GM18505 (cell line): Measurements from ENCODE around the gene PSMA6.
"Not testable (repeated sequence)": the region's sequence is repeated elsewhere in the genome, so short reads cannot be mapped to it uniquely, and the experiment has no call there.

Experiments
- ATAC-seq: cut with Tn5 transposase; IDR thresholded peaks from one replicate; pipeline ENCODE4 v1.9.1; 2021; ENCODE audit not compliant: unreplicated experiment
- POLR2A ChIP-seq: IDR thresholded peaks from 4 replicates; pipeline ENCODE4 v1.6.1; 2011; ENCODE audit warnings: borderline replicate concordance; ENCODE audit not compliant: insufficient read depth, insufficient read length; ENCODE audit errors: extremely low read depth

PSMA6 gene

DNA sequence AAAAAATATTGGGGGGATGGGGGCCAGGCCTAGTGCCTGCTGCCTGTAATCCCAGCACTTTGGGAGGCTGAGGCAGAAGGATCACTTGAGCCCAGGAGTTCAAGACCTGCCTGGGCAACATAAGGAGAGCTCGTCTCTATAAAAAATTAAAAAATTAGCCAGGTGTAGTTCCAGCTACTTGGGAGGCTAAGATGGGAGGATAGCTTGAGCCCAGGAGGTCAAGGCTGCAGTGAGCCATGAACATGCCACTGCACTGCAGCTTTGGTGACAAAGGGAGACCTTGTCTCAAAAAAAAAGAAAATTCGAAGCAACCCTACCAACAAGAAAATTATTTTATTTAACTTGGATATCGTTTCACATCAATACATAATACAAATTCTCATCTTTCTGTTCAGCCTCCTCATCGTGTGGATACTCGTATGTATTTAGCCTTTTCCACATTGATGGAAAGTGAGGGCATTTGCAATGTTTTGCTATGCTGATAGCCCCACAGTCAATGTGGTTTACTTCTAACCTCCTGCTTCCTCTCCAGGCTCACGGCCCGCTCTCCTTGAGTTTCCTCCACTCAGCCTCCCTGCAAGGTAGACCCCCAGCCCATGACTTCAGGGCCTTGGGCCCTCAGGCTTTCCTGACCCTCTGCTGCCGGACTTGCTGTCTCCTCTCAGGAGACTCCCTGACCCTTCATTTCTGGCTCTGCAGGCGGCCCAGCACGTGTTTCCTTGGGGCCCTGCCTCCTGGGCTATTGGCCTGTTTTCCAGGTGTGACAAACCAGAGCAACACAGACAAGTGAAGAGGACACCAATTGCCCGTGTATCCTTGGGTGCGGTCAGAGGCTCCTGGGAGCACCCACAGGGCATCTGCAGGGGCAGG, 57.5 kb downstream of the PSMA6 start:
- TF ChIP-seq POLR2A: no peak
- no peak for ATAC-seq

DNA sequence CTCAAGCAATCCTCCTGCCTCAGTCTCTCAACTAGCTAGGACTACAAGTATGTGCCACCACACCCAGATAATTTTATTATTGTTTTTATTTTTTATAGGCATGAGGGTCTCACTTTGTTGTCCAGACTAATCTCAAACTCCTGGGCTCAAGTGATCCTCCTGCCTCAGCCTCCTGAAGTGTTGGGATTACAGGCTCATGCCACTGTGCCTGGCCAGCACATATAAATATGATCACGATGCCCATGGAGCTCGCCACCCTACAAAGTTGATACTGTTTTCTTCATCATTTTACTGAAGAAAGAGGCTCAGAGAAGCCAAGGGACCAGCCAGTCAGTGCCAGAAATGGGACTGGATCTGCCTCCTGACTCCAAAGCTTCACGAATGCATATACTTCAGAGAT, 59.3 kb downstream of the PSMA6 start:
- TF ChIP-seq POLR2A: no peak
- ATAC-seq: no peak

DNA sequence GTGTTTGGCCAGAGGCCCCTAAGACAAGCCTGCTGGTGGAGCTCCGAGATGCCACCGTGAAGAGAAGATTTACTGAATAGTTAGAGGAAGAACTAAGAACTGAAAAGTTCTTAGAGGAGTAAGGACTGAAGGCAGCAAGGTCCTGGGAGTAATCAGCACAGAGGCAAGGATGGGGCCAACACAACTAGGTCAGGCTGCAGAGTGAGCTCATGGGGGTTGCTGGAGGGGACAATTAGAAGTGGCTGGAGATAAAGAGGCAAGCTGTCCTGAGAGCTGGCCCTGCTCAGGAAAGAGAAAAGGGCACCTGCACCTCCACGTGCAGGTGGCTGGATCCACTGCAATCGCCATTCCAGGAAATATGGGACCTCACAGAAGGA, 59.7 kb downstream of the PSMA6 start:
- no peak for TF ChIP-seq POLR2A
- no peak for ATAC-seq

DNA sequence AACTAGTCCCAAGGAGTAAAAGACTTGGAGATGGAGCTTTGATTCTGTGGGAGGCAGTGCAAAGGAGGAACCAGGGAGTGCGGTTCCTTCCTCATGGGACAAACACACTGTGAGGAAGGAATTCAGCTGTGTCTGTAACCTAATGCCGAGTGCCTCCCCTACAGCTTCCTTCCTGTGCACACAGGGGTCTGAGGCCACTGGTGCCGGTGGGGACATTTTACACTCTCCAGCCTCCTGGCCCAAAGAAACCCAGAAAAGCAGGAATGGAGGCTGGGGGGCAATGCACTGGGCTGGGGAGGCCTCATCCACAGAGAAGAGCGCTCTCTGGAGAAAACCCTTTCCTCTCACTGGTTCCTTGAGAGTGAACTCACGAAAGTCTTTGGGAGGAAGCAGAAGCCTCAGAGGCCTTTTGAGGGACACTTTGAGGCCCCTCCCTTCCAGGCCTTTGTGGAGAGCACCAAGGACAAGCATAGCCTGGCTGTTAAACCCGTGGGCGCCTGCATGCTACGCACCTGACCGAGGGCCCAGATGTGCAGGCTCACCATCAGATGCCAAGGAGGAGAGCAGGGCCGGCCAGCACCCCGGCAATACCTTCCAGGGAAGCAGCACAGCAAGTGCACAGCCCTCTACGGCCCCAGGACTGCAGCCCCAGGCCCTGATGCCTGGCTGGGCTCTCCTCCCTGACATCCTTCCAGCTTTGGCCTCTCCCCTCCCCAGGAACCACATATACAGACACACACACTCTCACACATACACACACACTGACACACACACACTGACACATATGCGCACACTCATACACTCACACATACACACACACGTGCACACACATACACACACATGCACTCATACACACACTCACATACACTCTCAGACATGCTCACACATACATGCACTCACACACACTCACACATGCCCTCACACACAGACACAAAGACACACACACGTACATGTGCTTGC, 60.4 kb downstream of the PSMA6 start:
- ATAC-seq: no peak
- TF ChIP-seq POLR2A: no peak

DNA sequence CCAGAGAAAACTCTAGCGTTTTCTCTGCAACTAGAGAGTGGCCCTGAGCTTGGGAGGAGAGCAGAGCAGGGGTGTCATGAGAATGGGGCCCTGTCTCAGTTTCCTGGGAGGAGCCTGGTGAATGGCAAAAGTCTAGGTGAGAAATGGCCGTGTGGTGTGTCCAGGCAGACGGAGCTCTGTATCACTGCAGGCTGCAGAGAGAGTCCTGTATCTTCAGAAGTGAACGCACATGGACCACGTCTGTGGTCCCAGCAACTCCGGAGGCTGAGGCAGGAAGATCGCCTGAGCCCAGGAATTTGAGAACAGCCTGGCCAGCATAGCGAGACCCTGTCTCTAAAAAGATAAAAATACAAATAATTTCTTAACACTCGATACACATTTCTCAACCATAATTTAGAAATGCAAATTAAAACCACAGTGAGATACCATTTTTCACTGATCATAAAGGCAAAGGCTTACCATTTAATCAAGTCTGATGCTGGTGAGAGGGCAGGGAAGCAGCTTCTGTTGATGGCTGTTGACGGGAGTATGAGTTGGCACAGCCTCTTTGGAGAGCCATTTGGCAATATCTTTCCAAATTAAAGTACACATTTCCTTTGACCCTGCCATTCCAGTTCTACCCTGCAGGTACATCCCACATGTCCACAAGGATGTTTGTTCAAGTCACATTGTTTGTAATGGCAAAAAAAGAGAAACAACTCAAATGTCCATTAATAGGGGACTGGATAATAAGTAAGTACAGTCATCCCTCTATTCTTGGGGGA, 61.4 kb downstream of the PSMA6 start:
- no peak for ATAC-seq
- no peak for TF ChIP-seq POLR2A

DNA sequence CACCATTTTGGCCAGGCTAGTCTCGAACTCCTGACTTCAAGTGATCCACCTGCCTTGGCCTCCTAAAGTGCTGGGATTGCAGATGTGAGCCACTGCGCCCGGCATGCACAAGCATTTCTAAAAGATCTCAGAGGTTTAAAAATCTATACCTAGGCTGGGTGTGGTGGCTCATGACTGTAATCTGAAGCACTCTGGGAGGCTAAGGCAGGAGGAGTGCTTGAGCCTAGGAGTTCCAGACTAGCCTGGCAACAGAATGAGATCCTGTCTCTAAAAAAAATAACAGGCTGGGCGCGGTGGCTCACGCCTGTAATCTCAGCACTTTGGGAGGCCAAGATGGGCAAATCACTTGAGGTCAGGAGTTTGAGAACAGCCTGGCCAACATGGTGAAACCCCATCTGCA, 63.1 kb downstream of the PSMA6 start:
- ATAC-seq: not testable (repeated sequence)

DNA sequence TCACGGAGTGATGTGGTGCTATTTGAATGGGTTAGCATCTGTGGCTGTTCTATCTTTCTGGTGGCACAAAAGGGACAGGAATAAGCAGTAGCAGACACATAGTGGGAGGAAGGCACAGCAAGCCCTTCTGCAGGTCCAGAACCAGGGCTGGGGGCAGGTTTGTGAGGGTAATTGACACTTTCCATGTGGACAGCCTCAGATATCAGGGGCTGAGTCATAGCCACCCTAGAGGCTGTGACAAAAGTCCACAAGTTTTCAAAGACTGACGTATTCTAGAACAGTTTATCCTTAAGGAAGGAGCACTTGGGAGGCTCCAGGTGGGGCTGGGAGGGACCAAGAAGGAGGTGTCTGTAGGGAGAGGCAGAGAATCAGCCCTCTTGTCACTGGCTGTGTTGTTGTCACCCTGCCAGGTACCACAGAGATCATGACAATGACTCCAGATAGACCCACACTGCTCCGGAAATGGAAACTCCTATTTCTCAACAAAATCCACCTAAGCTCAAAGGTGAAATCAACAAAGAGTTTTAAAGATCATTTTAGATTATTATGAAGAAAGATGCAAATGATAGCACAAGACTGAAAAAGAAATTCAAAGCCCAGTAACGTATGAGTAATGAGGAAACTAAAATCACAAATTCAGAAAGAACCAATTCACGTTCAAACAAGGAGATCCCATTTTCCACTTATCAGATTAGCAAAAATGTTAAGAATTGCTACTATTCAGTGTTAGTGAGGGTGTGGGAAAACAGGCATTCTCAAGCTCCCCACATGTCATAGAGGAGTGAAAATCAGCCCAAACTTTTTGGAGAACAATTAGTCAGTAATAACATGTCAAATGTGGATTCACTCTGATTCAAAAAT, 64.0 kb downstream of the PSMA6 start:
- ATAC-seq: no peak

DNA sequence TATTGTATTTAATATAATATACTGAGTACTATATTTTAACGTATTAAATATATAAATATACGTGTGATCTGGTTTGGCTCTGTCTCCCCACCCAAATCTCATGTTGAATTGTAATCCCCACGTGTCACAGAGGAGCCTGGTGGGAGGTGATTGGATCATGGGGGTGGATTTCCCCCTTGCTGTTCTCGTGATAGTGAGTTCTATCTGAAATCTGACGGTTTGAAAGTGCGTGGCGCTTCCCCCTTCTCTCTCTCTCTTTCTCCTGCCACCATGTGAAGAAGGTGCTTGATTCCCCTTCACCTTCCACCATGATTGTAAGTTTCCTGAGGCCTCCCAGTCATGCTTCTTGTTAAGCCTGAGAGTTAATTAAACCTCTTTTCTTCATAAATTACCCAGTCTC, 67.5 kb downstream of the PSMA6 start:
- not testable (repeated sequence) for ATAC-seq

More for the DNA sequence above, 64.0 kb downstream of the PSMA6 start:
- no peak for TF ChIP-seq POLR2A

DNA sequence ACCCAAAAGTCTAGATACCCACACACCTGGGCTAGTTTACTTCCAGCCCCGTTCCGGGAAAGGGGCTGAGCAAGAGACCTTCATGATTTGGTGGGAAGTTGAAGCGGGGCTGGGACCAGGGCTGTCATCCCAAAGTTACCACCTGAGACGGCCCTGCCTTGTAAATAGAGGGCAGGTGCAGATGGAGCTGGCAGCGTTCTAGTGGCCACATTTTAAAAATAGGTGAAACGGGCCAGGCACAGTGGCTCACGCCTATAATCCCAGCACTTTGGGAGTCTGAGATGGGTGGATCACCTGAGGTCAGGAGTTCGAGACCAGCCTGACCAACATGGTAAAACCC, 68.9 kb downstream of the PSMA6 start:
- no peak for ATAC-seq
- TF ChIP-seq POLR2A: no peak

DNA sequence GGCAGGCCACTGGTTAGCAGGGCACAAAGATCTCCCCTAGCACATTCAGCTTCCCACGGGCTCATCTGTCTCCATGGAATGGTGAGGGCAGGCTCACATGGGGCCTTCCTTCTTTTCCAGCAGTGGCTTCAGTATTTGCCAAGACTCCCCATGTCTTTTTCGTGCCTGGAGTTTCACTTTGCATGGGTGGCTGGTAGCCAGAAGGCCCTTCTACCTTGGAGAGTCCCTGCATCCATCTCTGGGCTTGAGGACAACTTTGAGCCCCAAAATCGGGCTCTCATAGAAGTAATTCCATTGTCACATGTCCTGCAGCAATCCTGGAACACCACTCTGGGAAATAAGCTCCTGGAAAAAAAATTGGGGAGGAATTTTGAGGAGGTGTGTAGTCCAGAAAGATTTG, 70.3 kb downstream of the PSMA6 start:
- no peak for ATAC-seq
- no peak for TF ChIP-seq POLR2A

DNA sequence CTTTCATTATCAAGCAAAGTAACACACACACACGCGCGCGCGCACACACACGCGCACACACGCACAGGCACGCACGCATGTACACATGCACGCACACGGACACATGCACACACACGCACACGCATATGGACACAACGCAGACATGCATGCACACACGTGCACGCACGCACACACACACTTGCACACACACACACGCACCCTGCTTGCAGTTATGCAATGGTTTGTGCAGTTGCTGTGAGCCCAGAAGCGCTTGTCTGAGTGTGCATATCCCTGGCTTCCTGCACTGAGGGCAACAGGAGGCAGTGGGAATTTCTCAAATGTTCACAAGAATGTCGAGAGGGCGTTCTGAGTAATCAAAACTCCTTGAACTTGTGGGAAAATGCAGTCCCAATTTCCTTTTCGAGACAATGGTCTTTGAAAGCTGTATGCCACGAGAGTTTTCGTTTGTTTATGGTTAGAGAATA, 70.8 kb downstream of the PSMA6 start:
- TF ChIP-seq POLR2A: no peak
- no peak for ATAC-seq
